Upper lobe of left lung (tissue), 4 donors: Measurements from ENCODE around the gene MME.

ENCODE experiments used
- CTCF ChIP-seq, 6 experiments: fragments of 450-650 bp in 4 of 6; fragments of 200-600 bp in 2 of 6; sonication (generic) in 2 of 6; IDR thresholded peaks; one replicate each; pipeline ENCODE4 v1.5.1; 2016 to 2019; ENCODE audit warnings: antibody characterized with exemption in 6 of 6
- POLR2A ChIP-seq, 4 donors: fragments of 450-650 bp; IDR thresholded peaks; one replicate each; pipeline ENCODE4 v1.5.1; 2016 to 2017; ENCODE audit warnings: antibody characterized with exemption in 4 of 4, mild to moderate bottlenecking in 2 of 4
- POLR2AphosphoS5 ChIP-seq, 2 donors: sonication (generic); formaldehyde crosslinking; IDR thresholded peaks; one replicate each; pipeline ENCODE4 v1.5.1; 2017; ENCODE audit warnings: antibody characterized with exemption in 2 of 2

GRCh38 chr3:155158346-155159037, 78.4 kb downstream of the MME start:
- TF ChIP-seq CTCF (IDR thresholded peaks at IDR 0.05) (no peak), POLR2AphosphoS5 (IDR thresholded peaks at IDR 0.05) (no peak), POLR2A (IDR thresholded peaks at IDR 0.05) (no peak)
